Endometrium (tissue), 2 donors: ENCODE results near the gene CLCN4.

ENCODE experiments used
- FAIRE-seq: peaks from 2 replicates; lab custom pipeline; 2012; peaks lifted over from hg19 to GRCh38; lab: Jason Lieb, UNC
- donor health status: control.
- donor health status: control.

CLCN4 gene

GRCh38 chrX:10130354-10130753 lies 26.4 kb upstream of the CLCN4 start:
- no peak for FAIRE-seq

GRCh38 chrX:10133980-10134676 lies 22.6 kb upstream of the CLCN4 start:
- FAIRE-seq, result no peak

- FAIRE-seq, result no peak
Measured at GRCh38 chrX:10134921-10135320, 21.9 kb upstream of the CLCN4 start.

GRCh38 chrX:10135561-10136399 lies 21.0 kb upstream of the CLCN4 start:
- FAIRE-seq, result no peak

- FAIRE-seq, result no peak
Measured at GRCh38 chrX:10138726-10139125, 18.0 kb upstream of the CLCN4 start.

- FAIRE-seq, result no peak
Measured at GRCh38 chrX:10140264-10140663, 16.5 kb upstream of the CLCN4 start.

- FAIRE-seq, result no peak
Measured at GRCh38 chrX:10142041-10142599, 14.7 kb upstream of the CLCN4 start.

- FAIRE-seq, result no peak
Measured at GRCh38 chrX:10143071-10143983, 13.4 kb upstream of the CLCN4 start.

GRCh38 chrX:10146346-10146745 lies 10.4 kb upstream of the CLCN4 start:
- no peak for FAIRE-seq

- no peak for FAIRE-seq
Measured at GRCh38 chrX:10152086-10152485, 4.7 kb upstream of the CLCN4 start.

- no peak for FAIRE-seq
Measured at GRCh38 chrX:10155137-10155536, 1.6 kb upstream of the CLCN4 start.

GRCh38 chrX:10157032-10157341 lies 212 bp downstream of the CLCN4 start:
- FAIRE-seq, result no peak

GRCh38 chrX:10157543-10157942 lies 768 bp downstream of the CLCN4 start:
- no peak for FAIRE-seq

- no peak for FAIRE-seq
Measured at GRCh38 chrX:10158279-10159144, 1.7 kb downstream of the CLCN4 start.

GRCh38 chrX:10159145-10159468 lies 2.3 kb downstream of the CLCN4 start:
- no peak for FAIRE-seq

- FAIRE-seq, result no peak
Measured at GRCh38 chrX:10160211-10160610, 3.4 kb downstream of the CLCN4 start.

GRCh38 chrX:10163031-10163430 lies 6.3 kb downstream of the CLCN4 start:
- no peak for FAIRE-seq

- FAIRE-seq, result no peak
Measured at GRCh38 chrX:10164879-10165278, 8.1 kb downstream of the CLCN4 start.

- no peak for FAIRE-seq
Measured at GRCh38 chrX:10165580-10166247, 8.9 kb downstream of the CLCN4 start.

GRCh38 chrX:10166248-10166716 lies 9.5 kb downstream of the CLCN4 start:
- no peak for FAIRE-seq

- FAIRE-seq, result no peak
Measured at GRCh38 chrX:10166731-10167151, 10.0 kb downstream of the CLCN4 start.
